HCT116 (cell line): Measurements from ENCODE around the gene PTGER1. TPM values are rescaled to one million over a fixed set of nuclear protein-coding genes. Genes with fewer than 3 reads are reported as not detected.

Experiments
- ATAC-seq: fragments of 200-7000 bp; cut with Tn5 transposase; 2 replicates; pipeline ENCODE4 v1.9.1; 2020; ENCODE audit warnings: mild to moderate bottlenecking, moderate library complexity
- BruUV-seq: library from RNA; stranded (reverse); fragments of 400-500 nt; replicated peaks from 2 replicates; lab custom pipeline; 2021; lab: Mats Ljungman, UMichigan
- CTCF ChIA-PET: fragments of 300-600 bp; sonication (Branson Sonifier 250); formaldehyde crosslinking; loops from one replicate; lab custom pipeline; 2021; ENCODE audit warnings: antibody characterized with exemption; lab: Charles Lee
- POLR2A ChIA-PET: fragments of 300-600, 350-600 bp; sonication (Branson Sonifier 250); formaldehyde crosslinking; loops from one replicate; lab custom pipeline; 2021; ENCODE audit warnings: antibody characterized with exemption; lab: Charles Lee
- RAD21 ChIA-PET, 2 experiments: fragments of 300-600 bp; sonication (Branson Sonifier 250); formaldehyde crosslinking; loops; one replicate each; lab custom pipeline; 2023; ENCODE audit warnings: low total read pairs in 2 of 2; ENCODE audit not compliant: uncharacterized antibody in 2 of 2, unreplicated experiment in 2 of 2, low non-redundant PET in 1 of 2; lab: Charles Lee
- DNase-seq: peaks from one replicate; pipeline ENCODE4 v3.0.0-alpha.2; 2010; ENCODE audit warnings: low read depth, low spot score
- H2AFZ ChIP-seq: fragments of 200-600 bp; shearing (Covaris generic), sonication (generic); 2 replicates; pipeline ENCODE4 v1.6.1; 2017; ENCODE audit warnings: low read depth, mixed run types, mixed read lengths, antibody characterized with exemption, low read length; ENCODE audit not compliant: poor library complexity, severe bottlenecking
- H3K27ac ChIP-seq: 2 replicates; pipeline ENCODE4 v1.5.1; 2012; ENCODE audit warnings: low read depth, low read length
- H3K27me3 ChIP-seq: fragments of 200-600 bp; sonication (generic); 2 replicates; pipeline ENCODE4 v1.6.1; 2016; ENCODE audit warnings: mixed run types, low read length, mixed read lengths; ENCODE audit not compliant: insufficient read depth
- H3K36me3 ChIP-seq, 2 experiments: fragments of 200-500 bp in 1 of 2; fragments of 200-600 bp in 1 of 2; sonication (Bioruptor generic) in 1 of 2; sonication (generic) in 1 of 2; 2 replicates each; pipeline versions ENCODE4 v1.5.1 to v1.6.1; 2014 to 2016; ENCODE audit warnings: low read length in 2 of 2, inconsistent platforms in 1 of 2, mixed read lengths in 1 of 2, mixed run types in 1 of 2; ENCODE audit not compliant: insufficient read depth in 2 of 2, control insufficient read depth in 1 of 2
- H3K4me1 ChIP-seq, 2 experiments: fragments of 200-600 bp in 1 of 2; sonication (generic) in 1 of 2; 2 replicates each; pipeline versions ENCODE4 v1.5.1 to v1.6.1; 2012 to 2017; ENCODE audit warnings: low read length in 2 of 2, inconsistent platforms in 1 of 2, mild to moderate bottlenecking in 1 of 2, mixed read lengths in 1 of 2, mixed run types in 1 of 2, moderate library complexity in 1 of 2; ENCODE audit not compliant: insufficient read depth in 2 of 2, control insufficient read depth in 1 of 2
- H3K4me2 ChIP-seq: fragments of 200-600 bp; sonication (generic); 2 replicates; pipeline ENCODE4 v1.6.1; 2017; ENCODE audit warnings: mixed run types, low read length, mixed read lengths
- H3K4me3 ChIP-seq, 2 experiments: fragments of 200-600 bp in 1 of 2; sonication (generic) in 1 of 2; replicated peaks in 1 of 2; 2 replicates each; pipeline ENCODE4 v1.5.1; 2011 to 2016; ENCODE audit warnings: low read length in 2 of 2, control low read depth in 1 of 2, low read depth in 1 of 2, mild to moderate bottlenecking in 1 of 2, mixed read lengths in 1 of 2, mixed run types in 1 of 2
- H3K79me2 ChIP-seq: fragments of 200-600 bp; sonication (generic); 2 replicates; pipeline ENCODE4 v1.6.1; 2017; ENCODE audit warnings: mild to moderate bottlenecking, mixed run types, low read length, moderate library complexity, mixed read lengths; ENCODE audit not compliant: insufficient read depth
- H3K9ac ChIP-seq: fragments of 200-600 bp; sonication (generic); 2 replicates; pipeline ENCODE4 v1.6.1; 2016; ENCODE audit warnings: low read length, mixed read lengths
- H3K9me2 ChIP-seq: fragments of 200-600 bp; sonication (generic), shearing (Covaris generic); 2 replicates; pipeline ENCODE4 v1.6.1; 2017; ENCODE audit warnings: mixed run types, mild to moderate bottlenecking, moderate library complexity; ENCODE audit not compliant: insufficient read depth
- H3K9me3 ChIP-seq, 2 experiments: fragments of 200-500 bp in 1 of 2; fragments of 200-600 bp in 1 of 2; sonication (Bioruptor generic) in 1 of 2; sonication (generic) in 1 of 2; 2 replicates each; pipeline ENCODE4 v1.6.1; 2014 to 2017; ENCODE audit warnings: low read length in 2 of 2, mixed read lengths in 2 of 2, inconsistent platforms in 1 of 2, low read depth in 1 of 2, mild to moderate bottlenecking in 1 of 2, mixed run types in 1 of 2, moderate library complexity in 1 of 2; ENCODE audit not compliant: control insufficient read depth in 1 of 2, insufficient read depth in 1 of 2
- H4K20me1 ChIP-seq: fragments of 200-600 bp; sonication (generic), shearing (Covaris generic); 2 replicates; pipeline ENCODE4 v1.6.1; 2017; ENCODE audit warnings: mixed run types, mild to moderate bottlenecking, moderate library complexity; ENCODE audit not compliant: insufficient read depth
- ATF3 ChIP-seq: IDR thresholded peaks from 2 replicates; pipeline ENCODE4 v1.6.1; 2012
- CBX3 ChIP-seq: IDR thresholded peaks from 2 replicates; pipeline ENCODE4 v1.6.1; 2012; ENCODE audit warnings: low read depth
- CEBPB ChIP-seq: IDR thresholded peaks from 2 replicates; pipeline ENCODE4 v1.6.1; 2012; ENCODE audit warnings: low read depth
- EGR1 ChIP-seq: IDR thresholded peaks from 2 replicates; pipeline ENCODE4 v1.6.1; 2012; ENCODE audit warnings: low read depth
- ELF1 ChIP-seq: IDR thresholded peaks from 2 replicates; pipeline ENCODE4 v1.6.1; 2012; ENCODE audit warnings: low read depth, borderline replicate concordance
- FOSL1 ChIP-seq: IDR thresholded peaks from 2 replicates; pipeline ENCODE4 v1.6.1; 2012; ENCODE audit warnings: low read depth
- RAD21 ChIP-seq: IDR thresholded peaks from 2 replicates; pipeline ENCODE4 v1.6.1; 2012; ENCODE audit warnings: low read depth, mild to moderate bottlenecking
- SRF ChIP-seq: IDR thresholded peaks from 2 replicates; pipeline ENCODE4 v1.6.1; 2012; ENCODE audit warnings: low read depth
- TCF7L2 ChIP-seq: IDR thresholded peaks from 2 replicates; pipeline ENCODE4 v1.7.0; 2011; ENCODE audit warnings: borderline replicate concordance, inconsistent platforms; ENCODE audit not compliant: insufficient read depth, insufficient read length; ENCODE audit errors: extremely low read depth
- ZBTB33 ChIP-seq: IDR thresholded peaks from 2 replicates; pipeline ENCODE4 v1.6.1; 2011; ENCODE audit warnings: mild to moderate bottlenecking, low read length, moderate library complexity; ENCODE audit not compliant: insufficient replicate concordance; ENCODE audit errors: extremely low read depth
- ZFX ChIP-seq: fragments of 450-650 bp; IDR thresholded peaks from 2 replicates; pipeline ENCODE4 v1.6.1; 2017
- intact Hi-C: fragments of 100-400 bp; cut with micrococcal nuclease; formaldehyde crosslinking; loops from 2 replicates; pipeline ENCODE4 v1.10.0; 2022
- total RNA-seq: library from RNA; stranded (reverse); gene quantifications from one replicate; pipeline ENCODE4 v1.2.1, GENCODE V29; 2021; ENCODE audit not compliant: unreplicated experiment

Gene PTGER1
- total RNA-seq, 1 experiment from 2014 or later: 1.1 TPM

- no peak for DNase-seq
- RAD21 ChIA-PET: interaction anchor here in 1 of 2 experiments (1.0 kb wide), 1 partner anchor 13 kb away, joined by 3 read pairs; no protein-coding TSS in a partner anchor
- no peaks in the 10 kb centered on the region for H3K9me2 ChIP-seq
- peaks cover 0 to 24% of the 10 kb centered on the region in 2 experiments; a peak in 2 of 4 replicates for H3K4me1 ChIP-seq
- H3K4me2 ChIP-seq: no peak overlapping the region
- H4K20me1 ChIP-seq: no peaks in the 10 kb centered on the region
- no peak overlapping the region for H3K27ac ChIP-seq
- CTCF ChIA-PET: interaction anchor here (1.0 kb wide), 1 partner anchor 314 kb away, joined by 4 read pairs; the partner anchor contains the start of gene ASF1B
- no peak overlapping the region for H3K9ac ChIP-seq
- TF ChIP-seq CBX3: no peak
- TF ChIP-seq CEBPB: no peak
- no peak for TF ChIP-seq RAD21
- TF ChIP-seq ATF3: no peak
- TF ChIP-seq TCF7L2: no peak
- no peak for TF ChIP-seq FOSL1
- no peak for TF ChIP-seq ZFX
- TF ChIP-seq EGR1: no peak
- TF ChIP-seq ELF1: no peak
- no peak for TF ChIP-seq SRF
- no peak for TF ChIP-seq ZBTB33
- TF ChIP-seq, all 23 proteins: peak for 0
- H3K27me3 ChIP-seq: no peaks in the 10 kb centered on the region
- no peak overlapping the region for H3K4me3 ChIP-seq
- peaks cover 21 to 39% of the 10 kb centered on the region in 2 experiments; a peak in 3 of 4 replicates for H3K36me3 ChIP-seq
- BruUV-seq: no TSS peak
- POLR2A ChIA-PET: interaction anchor here (1.5 kb wide), 1 partner anchor 13 kb away, joined by 5 read pairs; no protein-coding TSS in a partner anchor
- no peak overlapping the region for H2AFZ ChIP-seq
- H3K79me2 ChIP-seq: no peaks in the 10 kb centered on the region; the same call in 1 of the 2 replicates
- intact Hi-C loops: no loop called here
- no peak for ATAC-seq
- H3K9me3 ChIP-seq: no peaks in the 10 kb centered on the region
Measured at GRCh38 chr19:14450876-14451275, 24.3 kb downstream of the PTGER1 start.
